ENCODE measurements around the gene ARID1B.
A peak's percentile ranks its signal among the peaks of the same experiment; 100 is the strongest.

The ARID1B gene

DNA sequence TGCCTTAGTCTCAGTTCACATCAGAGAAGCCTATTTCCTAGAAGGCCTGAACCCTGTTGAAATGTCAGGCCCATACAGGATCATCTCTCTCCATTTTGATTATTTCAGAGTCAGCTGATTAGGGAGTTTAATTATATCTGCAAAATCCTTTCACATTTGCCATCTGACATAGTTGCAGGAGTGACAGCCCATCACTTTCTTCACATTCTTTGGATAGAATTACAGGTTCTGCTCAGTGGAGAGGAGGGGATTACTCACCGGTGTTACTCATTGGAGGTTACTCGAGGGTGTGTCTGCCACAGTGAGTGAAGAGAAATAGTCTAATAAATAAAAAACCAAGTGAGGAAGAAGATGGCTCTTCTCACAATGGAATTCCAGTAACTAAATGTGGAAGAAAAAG lies 329.3 kb downstream of the ARID1B start (continued):
- no peak for TF ChIP-seq ZNF138 (tag by site-specific recombination; IDR thresholded peaks at IDR 0.05; ENCODE audit: borderline replicate concordance)
- TF ChIP-seq ZNF600 (tag by site-specific recombination; IDR thresholded peaks at IDR 0.05): 0 out of 2 replicates have a peak, but pooled peaks have one; percentile 19
- TF ChIP-seq ZNF366 (tag by site-specific recombination; conservative IDR thresholded peaks at IDR 0.05): 0 out of 2 replicates have a peak, but pooled peaks have one; percentile 33
- TF ChIP-seq ZNF510 (tag by site-specific recombination; IDR thresholded peaks at IDR 0.05; ENCODE audit: insufficient replicate concordance): no peak
- TF ChIP-seq SP7 (tag by site-specific recombination; IDR thresholded peaks at IDR 0.05): peak; percentile 84
- no peak for TF ChIP-seq ZNF76 (tag by site-specific recombination; IDR thresholded peaks at IDR 0.05; ENCODE audit: borderline replicate concordance, low read depth)
- TF ChIP-seq ZNF664 (tag by site-specific recombination; IDR thresholded peaks at IDR 0.05): no peak
- TF ChIP-seq, protein P1, sequence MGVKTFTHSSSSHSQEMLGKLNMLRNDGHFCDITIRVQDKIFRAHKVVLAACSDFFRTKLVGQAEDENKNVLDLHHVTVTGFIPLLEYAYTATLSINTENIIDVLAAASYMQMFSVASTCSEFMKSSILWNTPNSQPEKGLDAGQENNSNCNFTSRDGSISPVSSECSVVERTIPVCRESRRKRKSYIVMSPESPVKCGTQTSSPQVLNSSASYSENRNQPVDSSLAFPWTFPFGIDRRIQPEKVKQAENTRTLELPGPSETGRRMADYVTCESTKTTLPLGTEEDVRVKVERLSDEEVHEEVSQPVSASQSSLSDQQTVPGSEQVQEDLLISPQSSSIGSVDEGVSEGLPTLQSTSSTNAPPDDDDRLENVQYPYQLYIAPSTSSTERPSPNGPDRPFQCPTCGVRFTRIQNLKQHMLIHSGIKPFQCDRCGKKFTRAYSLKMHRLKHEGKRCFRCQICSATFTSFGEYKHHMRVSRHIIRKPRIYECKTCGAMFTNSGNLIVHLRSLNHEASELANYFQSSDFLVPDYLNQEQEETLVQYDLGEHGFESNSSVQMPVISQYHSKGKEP (tag by site-specific recombination; IDR thresholded peaks at IDR 0.05): no peak
- TF ChIP-seq, protein P2, sequence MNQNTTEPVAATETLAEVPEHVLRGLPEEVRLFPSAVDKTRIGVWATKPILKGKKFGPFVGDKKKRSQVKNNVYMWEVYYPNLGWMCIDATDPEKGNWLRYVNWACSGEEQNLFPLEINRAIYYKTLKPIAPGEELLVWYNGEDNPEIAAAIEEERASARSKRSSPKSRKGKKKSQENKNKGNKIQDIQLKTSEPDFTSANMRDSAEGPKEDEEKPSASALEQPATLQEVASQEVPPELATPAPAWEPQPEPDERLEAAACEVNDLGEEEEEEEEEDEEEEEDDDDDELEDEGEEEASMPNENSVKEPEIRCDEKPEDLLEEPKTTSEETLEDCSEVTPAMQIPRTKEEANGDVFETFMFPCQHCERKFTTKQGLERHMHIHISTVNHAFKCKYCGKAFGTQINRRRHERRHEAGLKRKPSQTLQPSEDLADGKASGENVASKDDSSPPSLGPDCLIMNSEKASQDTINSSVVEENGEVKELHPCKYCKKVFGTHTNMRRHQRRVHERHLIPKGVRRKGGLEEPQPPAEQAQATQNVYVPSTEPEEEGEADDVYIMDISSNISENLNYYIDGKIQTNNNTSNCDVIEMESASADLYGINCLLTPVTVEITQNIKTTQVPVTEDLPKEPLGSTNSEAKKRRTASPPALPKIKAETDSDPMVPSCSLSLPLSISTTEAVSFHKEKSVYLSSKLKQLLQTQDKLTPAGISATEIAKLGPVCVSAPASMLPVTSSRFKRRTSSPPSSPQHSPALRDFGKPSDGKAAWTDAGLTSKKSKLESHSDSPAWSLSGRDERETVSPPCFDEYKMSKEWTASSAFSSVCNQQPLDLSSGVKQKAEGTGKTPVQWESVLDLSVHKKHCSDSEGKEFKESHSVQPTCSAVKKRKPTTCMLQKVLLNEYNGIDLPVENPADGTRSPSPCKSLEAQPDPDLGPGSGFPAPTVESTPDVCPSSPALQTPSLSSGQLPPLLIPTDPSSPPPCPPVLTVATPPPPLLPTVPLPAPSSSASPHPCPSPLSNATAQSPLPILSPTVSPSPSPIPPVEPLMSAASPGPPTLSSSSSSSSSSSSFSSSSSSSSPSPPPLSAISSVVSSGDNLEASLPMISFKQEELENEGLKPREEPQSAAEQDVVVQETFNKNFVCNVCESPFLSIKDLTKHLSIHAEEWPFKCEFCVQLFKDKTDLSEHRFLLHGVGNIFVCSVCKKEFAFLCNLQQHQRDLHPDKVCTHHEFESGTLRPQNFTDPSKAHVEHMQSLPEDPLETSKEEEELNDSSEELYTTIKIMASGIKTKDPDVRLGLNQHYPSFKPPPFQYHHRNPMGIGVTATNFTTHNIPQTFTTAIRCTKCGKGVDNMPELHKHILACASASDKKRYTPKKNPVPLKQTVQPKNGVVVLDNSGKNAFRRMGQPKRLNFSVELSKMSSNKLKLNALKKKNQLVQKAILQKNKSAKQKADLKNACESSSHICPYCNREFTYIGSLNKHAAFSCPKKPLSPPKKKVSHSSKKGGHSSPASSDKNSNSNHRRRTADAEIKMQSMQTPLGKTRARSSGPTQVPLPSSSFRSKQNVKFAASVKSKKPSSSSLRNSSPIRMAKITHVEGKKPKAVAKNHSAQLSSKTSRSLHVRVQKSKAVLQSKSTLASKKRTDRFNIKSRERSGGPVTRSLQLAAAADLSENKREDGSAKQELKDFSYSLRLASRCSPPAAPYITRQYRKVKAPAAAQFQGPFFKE (tag by site-specific recombination; IDR thresholded peaks at IDR 0.05; ENCODE audit: borderline replicate concordance): no peak
- no peak for TF ChIP-seq ZNF658 (tag by site-specific recombination; IDR thresholded peaks at IDR 0.05)
- TF ChIP-seq RBAK (tag by site-specific recombination; IDR thresholded peaks at IDR 0.05): no peak
- TF ChIP-seq KLF10 (tag by site-specific recombination; IDR thresholded peaks at IDR 0.05): peak; percentile 97
- TF ChIP-seq, protein P3, sequence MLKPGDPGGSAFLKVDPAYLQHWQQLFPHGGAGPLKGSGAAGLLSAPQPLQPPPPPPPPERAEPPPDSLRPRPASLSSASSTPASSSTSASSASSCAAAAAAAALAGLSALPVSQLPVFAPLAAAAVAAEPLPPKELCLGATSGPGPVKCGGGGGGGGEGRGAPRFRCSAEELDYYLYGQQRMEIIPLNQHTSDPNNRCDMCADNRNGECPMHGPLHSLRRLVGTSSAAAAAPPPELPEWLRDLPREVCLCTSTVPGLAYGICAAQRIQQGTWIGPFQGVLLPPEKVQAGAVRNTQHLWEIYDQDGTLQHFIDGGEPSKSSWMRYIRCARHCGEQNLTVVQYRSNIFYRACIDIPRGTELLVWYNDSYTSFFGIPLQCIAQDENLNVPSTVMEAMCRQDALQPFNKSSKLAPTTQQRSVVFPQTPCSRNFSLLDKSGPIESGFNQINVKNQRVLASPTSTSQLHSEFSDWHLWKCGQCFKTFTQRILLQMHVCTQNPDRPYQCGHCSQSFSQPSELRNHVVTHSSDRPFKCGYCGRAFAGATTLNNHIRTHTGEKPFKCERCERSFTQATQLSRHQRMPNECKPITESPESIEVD (tag by site-specific recombination; IDR thresholded peaks at IDR 0.05): peak; percentile 37; the same call in 1 of the 2 replicates
- TF ChIP-seq ZNF10 (tag by site-specific recombination; IDR thresholded peaks at IDR 0.05): peak; percentile 60; the same call in 1 of the 2 replicates
- TF ChIP-seq PRDM1 (tag by site-specific recombination; IDR thresholded peaks at IDR 0.05): peak; percentile 85
- TF ChIP-seq, protein P4, sequence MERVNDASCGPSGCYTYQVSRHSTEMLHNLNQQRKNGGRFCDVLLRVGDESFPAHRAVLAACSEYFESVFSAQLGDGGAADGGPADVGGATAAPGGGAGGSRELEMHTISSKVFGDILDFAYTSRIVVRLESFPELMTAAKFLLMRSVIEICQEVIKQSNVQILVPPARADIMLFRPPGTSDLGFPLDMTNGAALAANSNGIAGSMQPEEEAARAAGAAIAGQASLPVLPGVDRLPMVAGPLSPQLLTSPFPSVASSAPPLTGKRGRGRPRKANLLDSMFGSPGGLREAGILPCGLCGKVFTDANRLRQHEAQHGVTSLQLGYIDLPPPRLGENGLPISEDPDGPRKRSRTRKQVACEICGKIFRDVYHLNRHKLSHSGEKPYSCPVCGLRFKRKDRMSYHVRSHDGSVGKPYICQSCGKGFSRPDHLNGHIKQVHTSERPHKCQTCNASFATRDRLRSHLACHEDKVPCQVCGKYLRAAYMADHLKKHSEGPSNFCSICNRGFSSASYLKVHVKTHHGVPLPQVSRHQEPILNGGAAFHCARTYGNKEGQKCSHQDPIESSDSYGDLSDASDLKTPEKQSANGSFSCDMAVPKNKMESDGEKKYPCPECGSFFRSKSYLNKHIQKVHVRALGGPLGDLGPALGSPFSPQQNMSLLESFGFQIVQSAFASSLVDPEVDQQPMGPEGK (tag by site-specific recombination; IDR thresholded peaks at IDR 0.05): no peak
- no peak for TF ChIP-seq ZNF654 (tag by site-specific recombination; IDR thresholded peaks at IDR 0.05; ENCODE audit: low read depth)
- TF ChIP-seq ZNF169 (tag by site-specific recombination; IDR thresholded peaks at IDR 0.05): no peak
- no peak for TF ChIP-seq ZNF837 (tag by site-specific recombination; IDR thresholded peaks at IDR 0.05)
- TF ChIP-seq, protein P5, sequence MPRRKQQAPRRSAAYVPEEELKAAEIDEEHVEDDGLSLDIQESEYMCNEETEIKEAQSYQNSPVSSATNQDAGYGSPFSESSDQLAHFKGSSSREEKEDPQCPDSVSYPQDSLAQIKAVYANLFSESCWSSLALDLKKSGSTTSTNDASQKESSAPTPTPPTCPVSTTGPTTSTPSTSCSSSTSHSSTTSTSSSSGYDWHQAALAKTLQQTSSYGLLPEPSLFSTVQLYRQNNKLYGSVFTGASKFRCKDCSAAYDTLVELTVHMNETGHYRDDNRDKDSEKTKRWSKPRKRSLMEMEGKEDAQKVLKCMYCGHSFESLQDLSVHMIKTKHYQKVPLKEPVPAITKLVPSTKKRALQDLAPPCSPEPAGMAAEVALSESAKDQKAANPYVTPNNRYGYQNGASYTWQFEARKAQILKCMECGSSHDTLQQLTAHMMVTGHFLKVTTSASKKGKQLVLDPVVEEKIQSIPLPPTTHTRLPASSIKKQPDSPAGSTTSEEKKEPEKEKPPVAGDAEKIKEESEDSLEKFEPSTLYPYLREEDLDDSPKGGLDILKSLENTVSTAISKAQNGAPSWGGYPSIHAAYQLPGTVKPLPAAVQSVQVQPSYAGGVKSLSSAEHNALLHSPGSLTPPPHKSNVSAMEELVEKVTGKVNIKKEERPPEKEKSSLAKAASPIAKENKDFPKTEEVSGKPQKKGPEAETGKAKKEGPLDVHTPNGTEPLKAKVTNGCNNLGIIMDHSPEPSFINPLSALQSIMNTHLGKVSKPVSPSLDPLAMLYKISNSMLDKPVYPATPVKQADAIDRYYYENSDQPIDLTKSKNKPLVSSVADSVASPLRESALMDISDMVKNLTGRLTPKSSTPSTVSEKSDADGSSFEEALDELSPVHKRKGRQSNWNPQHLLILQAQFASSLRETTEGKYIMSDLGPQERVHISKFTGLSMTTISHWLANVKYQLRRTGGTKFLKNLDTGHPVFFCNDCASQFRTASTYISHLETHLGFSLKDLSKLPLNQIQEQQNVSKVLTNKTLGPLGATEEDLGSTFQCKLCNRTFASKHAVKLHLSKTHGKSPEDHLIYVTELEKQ (tag by site-specific recombination; IDR thresholded peaks at IDR 0.05; ENCODE audit: borderline replicate concordance): peak; percentile 51; the same call in 1 of the 2 replicates
- no peak for TF ChIP-seq ZNF791 (tag by site-specific recombination; IDR thresholded peaks at IDR 0.05)
- no peak for TF ChIP-seq ZNF202 (tag by site-specific recombination; IDR thresholded peaks at IDR 0.05; ENCODE audit: borderline replicate concordance)
- TF ChIP-seq ZNF114 (tag by site-specific recombination; IDR thresholded peaks at IDR 0.05): no peak
- TF ChIP-seq, protein P6, sequence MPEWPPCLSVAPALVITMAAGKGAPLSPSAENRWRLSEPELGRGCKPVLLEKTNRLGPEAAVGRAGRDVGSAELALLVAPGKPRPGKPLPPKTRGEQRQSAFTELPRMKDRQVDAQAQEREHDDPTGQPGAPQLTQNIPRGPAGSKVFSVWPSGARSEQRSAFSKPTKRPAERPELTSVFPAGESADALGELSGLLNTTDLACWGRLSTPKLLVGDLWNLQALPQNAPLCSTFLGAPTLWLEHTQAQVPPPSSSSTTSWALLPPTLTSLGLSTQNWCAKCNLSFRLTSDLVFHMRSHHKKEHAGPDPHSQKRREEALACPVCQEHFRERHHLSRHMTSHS (tag by site-specific recombination; IDR thresholded peaks at IDR 0.05): no peak
- TF ChIP-seq ZNF521 (tag by site-specific recombination; IDR thresholded peaks at IDR 0.05): no peak

Data from HEK293 (cell line).